Prostate gland (tissue), 2 donors: ENCODE measurements around the gene CCDC175. TPM values are rescaled to one million over a fixed set of nuclear protein-coding genes. Genes with fewer than 3 reads are reported as not detected.

Experiments
- DNase-seq: peaks from one replicate; pipeline ENCODE4 v3.0.0-alpha.2; 2019; ENCODE audit warnings: low spot score
- H3K27ac ChIP-seq, 2 donors: fragments of 200-600 bp; sonication (generic); 2 replicates each; pipeline ENCODE4 v1.5.1; 2017 to 2019
- H3K27me3 ChIP-seq: fragments of 200-600 bp; sonication (generic); replicated peaks from 2 replicates; pipeline ENCODE4 v1.5.1; 2019; ENCODE audit not compliant: insufficient read depth
- H3K36me3 ChIP-seq, 2 donors: fragments of 200-600 bp; sonication (generic); 1 replicate in 1 of 2; 2 replicates in 1 of 2; pipeline versions ENCODE4 v1.5.1 to v1.8.1; 2017 to 2019
- H3K4me1 ChIP-seq: fragments of 200-600 bp; sonication (generic); replicated peaks from 2 replicates; pipeline ENCODE4 v1.5.1; 2019
- H3K4me3 ChIP-seq, 2 donors: fragments of 200-600 bp; sonication (generic); 2 replicates each; pipeline ENCODE4 v1.5.1; 2017 to 2019
- H3K9me3 ChIP-seq: fragments of 200-600 bp; sonication (generic); 2 replicates; pipeline ENCODE4 v1.5.1; 2017
- POLR2A ChIP-seq: fragments of 450-650 bp; IDR thresholded peaks from one replicate; pipeline ENCODE4 v1.6.1; 2016; ENCODE audit warnings: antibody characterized with exemption, mild to moderate bottlenecking
- POLR2AphosphoS5 ChIP-seq: sonication (generic); formaldehyde crosslinking; IDR thresholded peaks from one replicate; pipeline ENCODE4 v1.6.1; 2017; ENCODE audit warnings: antibody characterized with exemption
- WGBS: methylation state at CpG from one replicate; pipeline ENCODE4 v1.1.5; 2018; 5-methylcytosine and 5-hydroxymethylcytosine counted together
- intact Hi-C: fragments of 100-400 bp; cut with DNase I; formaldehyde crosslinking; loops from one replicate; pipeline ENCODE4 v1.14.2; 2022
- total RNA-seq, 2 donors: library from RNA; depleted of rRNA; stranded (reverse); fragments of >200 nt; gene quantifications; one replicate each; pipeline ENCODE4 v1.1.0, GENCODE V29; 2016
- TF ChIP-seq, protein P1 (sequence below), 4 experiments: fragments of 200-600 bp in 2 of 4; fragments of 450-650 bp in 2 of 4; sonication (generic) in 2 of 4; IDR thresholded peaks; 1 replicate in 3 of 4; 2 replicates in 1 of 4; pipeline ENCODE4 v1.5.1; 2016 to 2019; ENCODE audit warnings: antibody characterized with exemption in 4 of 4, mild to moderate bottlenecking in 2 of 4, moderate library complexity in 2 of 4

The CCDC175 gene
- total RNA-seq, 2 donors from 2014 or later: not detected

GRCh38 chr14:59474172-59474571, 102.4 kb downstream of the CCDC175 start:
- WGBS: 63% methylated on average over 1 of the region's 1 CpG
- H3K27me3 ChIP-seq: no peaks in the 10 kb centered on the region
- intact Hi-C loops: no loop called here
- H3K4me3 ChIP-seq: no peak overlapping the region
- no peaks in the 10 kb centered on the region for H3K4me1 ChIP-seq
- TF ChIP-seq, protein P1, sequence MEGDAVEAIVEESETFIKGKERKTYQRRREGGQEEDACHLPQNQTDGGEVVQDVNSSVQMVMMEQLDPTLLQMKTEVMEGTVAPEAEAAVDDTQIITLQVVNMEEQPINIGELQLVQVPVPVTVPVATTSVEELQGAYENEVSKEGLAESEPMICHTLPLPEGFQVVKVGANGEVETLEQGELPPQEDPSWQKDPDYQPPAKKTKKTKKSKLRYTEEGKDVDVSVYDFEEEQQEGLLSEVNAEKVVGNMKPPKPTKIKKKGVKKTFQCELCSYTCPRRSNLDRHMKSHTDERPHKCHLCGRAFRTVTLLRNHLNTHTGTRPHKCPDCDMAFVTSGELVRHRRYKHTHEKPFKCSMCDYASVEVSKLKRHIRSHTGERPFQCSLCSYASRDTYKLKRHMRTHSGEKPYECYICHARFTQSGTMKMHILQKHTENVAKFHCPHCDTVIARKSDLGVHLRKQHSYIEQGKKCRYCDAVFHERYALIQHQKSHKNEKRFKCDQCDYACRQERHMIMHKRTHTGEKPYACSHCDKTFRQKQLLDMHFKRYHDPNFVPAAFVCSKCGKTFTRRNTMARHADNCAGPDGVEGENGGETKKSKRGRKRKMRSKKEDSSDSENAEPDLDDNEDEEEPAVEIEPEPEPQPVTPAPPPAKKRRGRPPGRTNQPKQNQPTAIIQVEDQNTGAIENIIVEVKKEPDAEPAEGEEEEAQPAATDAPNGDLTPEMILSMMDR (IDR thresholded peaks at IDR 0.05): no peak
- TF ChIP-seq POLR2AphosphoS5 (no peak), POLR2A (no peak)
- H3K9me3 ChIP-seq: no peaks in the 10 kb centered on the region
- H3K27ac ChIP-seq: no peak overlapping the region
- DNase-seq: no peak
- peaks cover 0 to 3% of the 10 kb centered on the region in 2 donors for H3K36me3 ChIP-seq

DNA sequence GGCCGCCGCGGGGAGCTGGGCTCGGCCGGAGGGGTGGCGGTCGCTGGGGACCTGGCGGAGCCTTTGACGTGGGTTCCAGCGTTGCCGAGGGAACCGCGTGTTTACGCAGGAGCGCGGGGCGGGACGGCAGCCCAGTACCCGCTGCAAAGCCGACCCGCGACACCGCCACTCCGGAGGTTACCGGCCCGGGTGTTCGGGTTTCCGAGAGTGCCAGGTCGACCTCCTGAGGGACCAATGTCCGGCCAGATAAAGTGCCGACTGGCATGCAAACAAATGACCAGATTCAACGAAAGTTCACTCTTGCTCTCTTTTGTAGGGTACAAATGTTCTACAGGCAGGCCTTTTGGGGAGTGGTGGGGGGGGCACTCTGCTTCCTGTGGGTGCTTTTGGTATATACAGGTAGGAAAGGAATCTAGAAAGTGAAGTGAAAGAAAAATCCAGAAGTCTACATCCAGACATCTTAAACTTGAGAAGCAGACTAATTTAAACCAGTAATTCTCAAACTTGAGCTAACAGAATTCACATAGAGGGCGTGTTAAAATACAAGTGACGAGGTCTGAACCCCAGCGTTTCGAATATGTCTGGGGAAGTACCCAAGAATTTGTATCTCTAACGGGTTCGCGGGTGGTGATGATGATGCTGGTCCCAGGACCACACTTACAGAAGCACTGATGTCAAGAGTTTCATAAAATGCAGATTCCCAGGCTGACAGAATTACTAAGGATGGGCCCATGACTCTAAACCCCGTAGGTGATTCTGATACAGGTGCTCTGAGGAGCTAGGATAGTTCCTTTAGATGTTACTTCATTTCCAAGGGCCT, 111.1 kb downstream of the CCDC175 start, which contains the start of gene GPR135:
Gene GPR135 (minus strand): TSS at position 65 of the 820 bp plus-strand sequence. CDS start 154 bp downstream, outside the sequence.
- WGBS: 18% methylated on average over 40 of the region's 40 CpGs
- peak within 1 kb of the TSS; percentile 80 to 82 for H3K27ac ChIP-seq
- intact Hi-C loops: no loop called here

DNA sequence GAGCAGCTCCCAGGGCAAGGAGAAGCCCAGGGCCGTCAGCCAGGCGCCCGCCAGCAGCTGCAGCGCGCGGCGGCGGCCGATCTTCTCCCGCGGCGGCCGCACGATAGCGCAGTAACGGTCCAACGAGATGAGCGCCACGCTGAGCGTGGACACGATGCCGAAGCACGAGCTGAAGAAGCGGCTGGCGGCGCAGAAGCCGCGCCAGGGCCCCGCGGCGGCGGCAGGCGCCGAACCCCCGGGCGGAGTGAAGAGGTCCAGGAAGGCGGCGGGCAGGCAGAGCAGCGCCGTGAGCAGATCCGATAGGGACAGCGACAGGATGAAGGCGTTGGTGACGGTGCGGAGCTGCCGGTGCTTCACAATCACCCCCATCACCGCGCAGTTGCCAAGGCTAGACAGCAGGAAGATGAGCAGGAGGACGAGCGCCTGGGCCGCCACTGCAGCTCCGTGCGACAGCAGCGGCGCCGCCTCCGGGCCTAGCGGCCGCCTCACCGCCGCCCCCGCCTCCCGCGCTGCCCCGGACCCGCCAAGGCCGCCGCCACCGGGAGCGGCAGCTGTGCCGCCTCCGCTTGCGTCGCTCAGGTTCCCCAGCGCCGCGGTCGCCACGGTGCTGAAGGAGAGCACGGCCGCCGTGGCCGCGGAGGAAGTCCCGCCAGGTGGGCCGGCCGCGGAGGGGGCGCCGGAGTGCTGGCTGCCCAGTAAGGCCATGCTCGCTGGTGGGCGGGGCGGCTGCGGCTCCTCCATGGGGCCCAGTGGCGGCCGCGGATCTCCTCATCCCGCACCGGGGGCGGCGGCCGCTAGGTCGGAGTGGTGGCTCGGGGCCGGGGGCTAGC, 111.9 kb downstream of the CCDC175 start:
- Histone ChIP-seq H3K4me3 (peak overlapping the region; percentile 63 to 66), H3K4me1 (no peaks in the 10 kb centered on the region), H3K27ac (peak overlapping the region; percentile 80 to 82), H3K36me3 (no peaks in the 10 kb centered on the region), H3K27me3 (no peaks in the 10 kb centered on the region), H3K9me3 (no peaks in the 10 kb centered on the region)
- WGBS: under 1% methylated on average over 76 of the region's 105 CpGs
- peak; percentile 54 for DNase-seq
- intact Hi-C loops: no loop called here
- peak; percentile 7 for TF ChIP-seq POLR2A
- TF ChIP-seq, protein P1 (IDR thresholded peaks at IDR 0.05): no peak

More for the DNA sequence above, 111.1 kb downstream of the CCDC175 start, which contains the start of gene GPR135:
- Histone ChIP-seq H3K27me3 (no peaks in the 10 kb centered on the region), H3K4me1 (no peaks in the 10 kb centered on the region), H3K4me3 (peak within 1 kb of the TSS; percentile 63 to 66), H3K9me3 (no peaks in the 10 kb centered on the region), H3K36me3 (no peaks in the 10 kb centered on the region)
- TF ChIP-seq POLR2A (no peak), POLR2AphosphoS5 (no peak)
- TF ChIP-seq, protein P1 (IDR thresholded peaks at IDR 0.05): no peak
- peak; percentile 46 for DNase-seq

DNA sequence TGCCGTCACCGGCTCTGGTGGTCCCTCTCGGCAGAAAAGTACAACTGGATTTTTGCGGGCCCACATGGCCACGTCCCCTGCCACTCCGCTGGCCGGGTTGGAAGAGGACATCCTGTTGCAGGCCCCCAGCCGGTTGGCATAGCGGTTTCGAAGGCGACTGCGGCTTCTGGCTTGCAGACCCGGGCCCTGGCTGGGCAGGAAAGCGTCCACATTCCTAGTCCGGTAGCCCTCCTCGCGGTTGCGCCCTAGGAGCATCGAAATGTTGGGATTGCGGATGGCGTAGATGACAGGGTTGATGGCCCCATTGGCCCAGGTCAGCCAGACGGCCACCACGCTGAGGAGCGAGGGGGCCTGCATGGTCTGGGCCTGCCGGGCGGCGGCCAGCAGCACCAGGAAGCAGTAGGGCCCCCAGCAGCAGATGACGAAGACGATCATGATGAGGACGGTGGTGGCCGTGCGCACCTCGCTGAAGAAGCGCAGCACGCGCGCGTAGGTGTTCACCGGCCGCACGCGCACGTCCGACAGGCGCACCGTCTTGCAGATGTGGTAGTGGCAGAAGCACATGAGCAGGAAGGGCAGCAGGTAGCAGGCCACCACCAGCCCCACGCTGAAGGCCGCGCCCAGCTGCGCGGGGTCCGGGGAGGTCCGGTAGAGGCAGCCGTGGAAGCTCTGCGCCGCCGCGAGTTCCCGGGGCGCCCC, 112.7 kb downstream of the CCDC175 start:
- Histone ChIP-seq H3K27me3 (no peaks in the 10 kb centered on the region), H3K27ac (peak overlapping the region; percentile 80 to 82), H3K9me3 (no peaks in the 10 kb centered on the region), H3K4me3 (peak overlapping the region; percentile 63 to 66), H3K36me3 (no peaks in the 10 kb centered on the region), H3K4me1 (no peaks in the 10 kb centered on the region)
- intact Hi-C loops: no loop called here
- no peak for DNase-seq
- WGBS: 32% methylated on average over 56 of the region's 60 CpGs
- no peak for TF ChIP-seq POLR2A
- no peak for TF ChIP-seq POLR2AphosphoS5
- TF ChIP-seq, protein P1 (IDR thresholded peaks at IDR 0.05): no peak
